CD14-positive monocyte (primary cell): ENCODE results near the gene SPDYE4. TPM values are rescaled to one million over a fixed set of nuclear protein-coding genes. Genes with fewer than 3 reads are reported as not detected.

Source experiments
- DNase-seq, 3 donors: peaks; one replicate each; pipeline ENCODE4 v3.0.0-alpha.2; 2011 to 2022
- H2AFZ ChIP-seq: 2 replicates; pipeline ENCODE4 v1.6.0; 2012; ENCODE audit warnings: mild to moderate bottlenecking, low read depth, low read length, inconsistent platforms; ENCODE audit not compliant: insufficient read depth, poor library complexity, severe bottlenecking
- H3K27ac ChIP-seq, 2 donors: 1 replicate in 1 of 2; 2 replicates in 1 of 2; pipeline ENCODE4 v1.5.1; 2012 to 2013; ENCODE audit warnings: low read length in 2 of 2, control low read depth in 1 of 2, inconsistent platforms in 1 of 2, low read depth in 1 of 2, mild to moderate bottlenecking in 1 of 2
- H3K27me3 ChIP-seq, 2 donors: one replicate each; pipeline versions ENCODE4 v1.6.0 to v1.6.1; 2011 to 2013; ENCODE audit warnings: low read length in 2 of 2; ENCODE audit not compliant: control insufficient read depth in 2 of 2, insufficient read depth in 2 of 2
- H3K36me3 ChIP-seq, 2 donors: replicated peaks in 1 of 2; 1 replicate in 1 of 2; 2 replicates in 1 of 2; pipeline versions ENCODE4 v1.5.1 to v1.6.1; 2012 to 2013; ENCODE audit warnings: low read length in 2 of 2, control low read depth in 1 of 2, inconsistent platforms in 1 of 2, mild to moderate bottlenecking in 1 of 2; ENCODE audit not compliant: insufficient read depth in 2 of 2, control insufficient read depth in 1 of 2
- H3K4me1 ChIP-seq, 2 donors: 1 replicate in 1 of 2; 2 replicates in 1 of 2; pipeline versions ENCODE4 v1.5.1 to v1.6.1; 2012 to 2013; ENCODE audit warnings: low read length in 2 of 2, control low read depth in 1 of 2, inconsistent platforms in 1 of 2, mild to moderate bottlenecking in 1 of 2, moderate library complexity in 1 of 2; ENCODE audit not compliant: insufficient read depth in 2 of 2, control insufficient read depth in 1 of 2
- H3K4me2 ChIP-seq: replicated peaks from 2 replicates; pipeline ENCODE3; 2012; ENCODE audit warnings: low read length, moderate library complexity, mild to moderate bottlenecking; ENCODE audit not compliant: poor library complexity, severe bottlenecking; ENCODE audit errors: extremely low read depth
- H3K4me3 ChIP-seq, 3 experiments: fragments of 200-600 bp in 1 of 3; sonication (generic) in 1 of 3; replicated peaks in 1 of 3; 1 replicate in 2 of 3; 2 replicates in 1 of 3; pipeline ENCODE4 v1.5.1; 2011 to 2013; ENCODE audit warnings: low read length in 3 of 3, mild to moderate bottlenecking in 3 of 3, control low read depth in 2 of 3, low read depth in 2 of 3, inconsistent platforms in 1 of 3, moderate library complexity in 1 of 3
- H3K79me2 ChIP-seq: 2 replicates; pipeline ENCODE4 v1.6.0; 2012; ENCODE audit warnings: mild to moderate bottlenecking, control low read depth, inconsistent platforms, low read length, moderate library complexity; ENCODE audit not compliant: insufficient read depth
- H3K9ac ChIP-seq: 2 replicates; pipeline ENCODE4 v1.6.0; 2017; ENCODE audit warnings: low read length, mild to moderate bottlenecking; ENCODE audit not compliant: insufficient read depth, poor library complexity, severe bottlenecking
- H3K9me3 ChIP-seq, 2 donors: replicated peaks in 1 of 2; 1 replicate in 1 of 2; 2 replicates in 1 of 2; pipeline versions ENCODE4 v1.5.1 to v1.6.1; 2012 to 2013; ENCODE audit warnings: low read length in 2 of 2, control low read depth in 1 of 2; ENCODE audit not compliant: control insufficient read depth in 1 of 2, insufficient read depth in 1 of 2
- H4K20me1 ChIP-seq: 2 replicates; pipeline ENCODE4 v1.6.0; 2012; ENCODE audit warnings: mild to moderate bottlenecking, low read length, control low read depth, moderate library complexity; ENCODE audit not compliant: insufficient read depth
- H3K27ac Mint-ChIP-seq, 7 donors: one replicate each; pipeline ENCODE4 v1.8.0; 2020; ENCODE audit warnings: mild to moderate bottlenecking in 7 of 7, mixed read lengths in 7 of 7, moderate library complexity in 6 of 7, inconsistent platforms in 2 of 7
- H3K27me3 Mint-ChIP-seq, 3 donors: one replicate each; pipeline ENCODE4 v1.8.0; 2021 to 2022; ENCODE audit warnings: low read depth in 3 of 3, mild to moderate bottlenecking in 3 of 3, mixed read lengths in 3 of 3, moderate library complexity in 3 of 3, inconsistent platforms in 1 of 3
- H3K36me3 Mint-ChIP-seq, 2 donors: one replicate each; pipeline ENCODE4 v1.8.0; 2020; ENCODE audit warnings: mixed read lengths in 2 of 2, inconsistent platforms in 1 of 2, mild to moderate bottlenecking in 1 of 2
- H3K4me1 Mint-ChIP-seq: one replicate; pipeline ENCODE4 v1.8.0; 2020; ENCODE audit warnings: mild to moderate bottlenecking, mixed read lengths
- H3K4me3 Mint-ChIP-seq, 2 donors: one replicate each; pipeline ENCODE4 v1.8.0; 2020; ENCODE audit warnings: mild to moderate bottlenecking in 2 of 2, mixed read lengths in 2 of 2, moderate library complexity in 1 of 2
- H3K9me3 Mint-ChIP-seq, 7 donors: one replicate each; pipeline ENCODE4 v1.8.0; 2020 to 2022; ENCODE audit warnings: mixed read lengths in 7 of 7, mild to moderate bottlenecking in 6 of 7, moderate library complexity in 6 of 7, inconsistent platforms in 2 of 7
- WGBS: methylation state at CpG from one replicate; pipeline ENCODE4 v1.1.5; 2013; ENCODE audit warnings: missing lambda C conversion rate; ENCODE audit not compliant: insufficient coverage; 5-methylcytosine and 5-hydroxymethylcytosine counted together
- intact Hi-C, 2 donors: fragments of 100-400 bp; cut with micrococcal nuclease; formaldehyde crosslinking; loops; one replicate each; pipeline versions ENCODE4 v1.15.0 to v1.15.1; 2023
- polyA plus RNA-seq, 3 donors: library from polyadenylated mRNA; depleted of rRNA in 1 of 3; unstranded in 2 of 3; stranded (reverse) in 1 of 3; fragments of 300-500 nt in 2 of 3; fragments of >200 nt in 1 of 3; fragmentation: Illumina TruSeq in 2 of 3; gene quantifications; 1 replicate in 2 of 3; 2 replicates in 1 of 3; pipeline ENCODE4 v1.2.3, GENCODE V29; 2012 to 2021
- TF ChIP-seq, protein P1 (sequence below): fragments of 200-600 bp; IDR thresholded peaks from one replicate; pipeline ENCODE4 v1.8.0; 2022; ENCODE audit warnings: antibody characterized with exemption, mild to moderate bottlenecking

SPDYE4 gene
- polyA plus RNA-seq, 3 donors = 0.09 TPM; not detected in 2

DNA sequence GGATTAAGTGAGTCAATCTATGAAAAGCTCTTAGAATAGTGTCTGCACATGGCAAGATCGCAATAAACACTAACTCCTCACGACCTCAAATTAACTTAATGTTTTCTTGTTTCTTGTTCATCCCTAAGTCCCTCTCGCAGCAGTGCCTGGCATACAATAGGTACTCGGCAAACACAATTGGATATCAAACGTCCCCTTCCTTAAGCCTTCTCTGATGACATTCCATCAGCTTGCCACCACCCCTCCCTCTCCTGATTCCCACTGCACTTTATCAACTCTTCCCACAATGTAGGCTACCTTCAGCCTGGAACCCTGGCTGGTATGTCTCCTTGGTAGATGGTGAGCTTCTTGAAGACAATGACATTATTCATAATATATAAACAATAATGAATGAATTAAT is 47.1 kb downstream of the SPDYE4 start:
- WGBS = 82% methylated on average over 3 of the region's 5 CpGs
- no peaks in the 10 kb centered on the region for H3K9me3 ChIP-seq
- no peak overlapping the region for H2AFZ ChIP-seq
- H4K20me1 ChIP-seq = no peaks in the 10 kb centered on the region
- H3K4me3 Mint-ChIP-seq = no peak overlapping the region
- H3K9ac ChIP-seq = no peak overlapping the region
- no peak overlapping the region for H3K27ac Mint-ChIP-seq
- H3K27me3 ChIP-seq = peaks cover 0 to 2% of the 10 kb centered on the region in 2 donors
- peaks cover 10% of the 10 kb centered on the region for H3K4me1 Mint-ChIP-seq
- H3K4me1 ChIP-seq = no peaks in the 10 kb centered on the region
- DNase-seq = no peak
- intact Hi-C loops = no loop called here
- H3K4me2 ChIP-seq = no peak overlapping the region
- TF ChIP-seq, protein P1, sequence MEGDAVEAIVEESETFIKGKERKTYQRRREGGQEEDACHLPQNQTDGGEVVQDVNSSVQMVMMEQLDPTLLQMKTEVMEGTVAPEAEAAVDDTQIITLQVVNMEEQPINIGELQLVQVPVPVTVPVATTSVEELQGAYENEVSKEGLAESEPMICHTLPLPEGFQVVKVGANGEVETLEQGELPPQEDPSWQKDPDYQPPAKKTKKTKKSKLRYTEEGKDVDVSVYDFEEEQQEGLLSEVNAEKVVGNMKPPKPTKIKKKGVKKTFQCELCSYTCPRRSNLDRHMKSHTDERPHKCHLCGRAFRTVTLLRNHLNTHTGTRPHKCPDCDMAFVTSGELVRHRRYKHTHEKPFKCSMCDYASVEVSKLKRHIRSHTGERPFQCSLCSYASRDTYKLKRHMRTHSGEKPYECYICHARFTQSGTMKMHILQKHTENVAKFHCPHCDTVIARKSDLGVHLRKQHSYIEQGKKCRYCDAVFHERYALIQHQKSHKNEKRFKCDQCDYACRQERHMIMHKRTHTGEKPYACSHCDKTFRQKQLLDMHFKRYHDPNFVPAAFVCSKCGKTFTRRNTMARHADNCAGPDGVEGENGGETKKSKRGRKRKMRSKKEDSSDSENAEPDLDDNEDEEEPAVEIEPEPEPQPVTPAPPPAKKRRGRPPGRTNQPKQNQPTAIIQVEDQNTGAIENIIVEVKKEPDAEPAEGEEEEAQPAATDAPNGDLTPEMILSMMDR = no peak
- H3K27ac ChIP-seq = no peak overlapping the region
- H3K36me3 ChIP-seq = no peaks in the 10 kb centered on the region
- no peaks in the 10 kb centered on the region for H3K79me2 ChIP-seq
- no peak overlapping the region for H3K4me3 ChIP-seq
- peaks cover 0 to 6% (median 0%) of the 10 kb centered on the region in 7 donors for H3K9me3 Mint-ChIP-seq
- no peaks in the 10 kb centered on the region for H3K36me3 Mint-ChIP-seq
- peaks cover 4 to 7% (median 5%) of the 10 kb centered on the region in 3 donors for H3K27me3 Mint-ChIP-seq

DNA sequence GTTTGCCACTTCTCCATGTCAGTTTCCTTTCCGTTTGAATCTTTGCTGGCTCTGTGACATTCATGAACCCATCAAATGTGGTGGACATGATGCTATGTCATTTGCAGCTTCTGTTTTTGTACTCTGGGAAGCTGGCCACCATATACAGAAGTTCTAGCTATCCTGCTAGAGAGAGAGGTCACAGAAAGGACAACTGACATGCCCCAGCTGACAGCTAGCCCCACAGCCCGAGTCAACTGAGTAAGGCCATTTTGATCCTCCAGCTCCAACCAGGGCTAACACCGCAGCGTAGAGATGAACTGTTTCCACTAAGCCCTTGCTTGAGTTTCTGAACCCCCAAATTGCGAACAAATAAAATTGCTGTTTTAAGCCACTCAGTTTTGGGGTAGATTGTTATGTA is 47.5 kb downstream of the SPDYE4 start:
- H3K4me3 ChIP-seq = no peak overlapping the region

More for the DNA sequence above, 47.5 kb downstream of the SPDYE4 start:
- intact Hi-C loops = no loop called here
- Histone ChIP-seq H3K27ac (no peak overlapping the region), H3K9me3 (no peaks in the 10 kb centered on the region), H2AFZ (no peak overlapping the region), H4K20me1 (no peaks in the 10 kb centered on the region), H3K9ac (no peak overlapping the region), H3K27me3 (peaks cover 0 to 2% of the 10 kb centered on the region in 2 donors), H3K79me2 (no peaks in the 10 kb centered on the region), H3K4me2 (no peak overlapping the region), H3K36me3 (no peaks in the 10 kb centered on the region), H3K4me1 (no peaks in the 10 kb centered on the region)
- no peak overlapping the region for H3K27ac Mint-ChIP-seq
- TF ChIP-seq, protein P1 = no peak
- H3K36me3 Mint-ChIP-seq = no peaks in the 10 kb centered on the region
- H3K4me3 Mint-ChIP-seq = no peak overlapping the region
- peaks cover 0 to 6% (median 0%) of the 10 kb centered on the region in 7 donors for H3K9me3 Mint-ChIP-seq
- 80% methylated on average over 4 of the region's 5 CpGs for WGBS
- no peak for DNase-seq
- H3K27me3 Mint-ChIP-seq = peaks cover 4 to 7% (median 5%) of the 10 kb centered on the region in 3 donors
- H3K4me1 Mint-ChIP-seq = peaks cover 10% of the 10 kb centered on the region
